SK-N-SH (cell line): ENCODE measurements around the gene THBS3. TPM values are rescaled to one million over a fixed set of nuclear protein-coding genes. Genes with fewer than 3 reads are reported as not detected.

Experiments
- CTCF ChIA-PET: fragments of 300-600, 350-600 bp; formaldehyde crosslinking; extraction: SDS; loops from one replicate; lab custom pipeline; 2021; lab: Yijun Ruan, JAX
- POLR2A ChIA-PET: fragments of 350-600 bp; sonication (Branson Sonifier 250); formaldehyde crosslinking; extraction: SDS; loops from one replicate; lab custom pipeline; 2020; ENCODE audit warnings: antibody characterized with exemption, inconsistent platforms; lab: Yijun Ruan, JAX
- DNase-seq: peaks from one replicate; pipeline ENCODE4 v3.0.0; 2012
- H2AFZ ChIP-seq: fragments of 200-600 bp; sonication (generic); 2 replicates; pipeline ENCODE4 v1.8.1; 2016; ENCODE audit warnings: antibody characterized with exemption, mild to moderate bottlenecking, low read depth
- H3F3A ChIP-seq: fragments of 200-600 bp; sonication (generic); replicated peaks from 2 replicates; pipeline ENCODE3; 2016; ENCODE audit warnings: antibody characterized with exemption, mild to moderate bottlenecking; ENCODE audit not compliant: insufficient read depth
- H3K27ac ChIP-seq, 2 experiments: fragments of 200-500 bp in 1 of 2; fragments of 200-600 bp in 1 of 2; sonication (Bioruptor generic) in 1 of 2; sonication (generic), shearing (Covaris generic) in 1 of 2; 2 replicates each; pipeline versions ENCODE4 v1.5.1 to v1.6.1; 2014 to 2016; ENCODE audit warnings: low read depth in 2 of 2, inconsistent platforms in 1 of 2, low read length in 1 of 2, mild to moderate bottlenecking in 1 of 2, mixed read lengths in 1 of 2
- H3K27me3 ChIP-seq: fragments of 200-600 bp; sonication (generic), shearing (Covaris generic); 2 replicates; pipeline ENCODE4 v1.6.1; 2016; ENCODE audit warnings: mixed run types; ENCODE audit not compliant: insufficient read depth
- H3K36me3 ChIP-seq, 2 experiments: fragments of 200-500 bp in 1 of 2; fragments of 200-600 bp in 1 of 2; sonication (Bioruptor generic) in 1 of 2; sonication (generic) in 1 of 2; replicated peaks in 1 of 2; 2 replicates each; pipeline versions ENCODE3 to v1.5.1; 2014 to 2016; ENCODE audit warnings: low read length in 1 of 2, mild to moderate bottlenecking in 1 of 2; ENCODE audit not compliant: insufficient read depth in 2 of 2, control insufficient read depth in 1 of 2
- H3K4me1 ChIP-seq, 2 experiments: fragments of 200-500 bp in 1 of 2; fragments of 200-600 bp in 1 of 2; sonication (Bioruptor generic) in 1 of 2; sonication (generic), shearing (Covaris generic) in 1 of 2; 2 replicates each; pipeline versions ENCODE4 v1.5.1 to v1.6.1; 2014 to 2016; ENCODE audit warnings: low read depth in 1 of 2, low read length in 1 of 2, mixed run types in 1 of 2; ENCODE audit not compliant: insufficient read depth in 2 of 2, control insufficient read depth in 1 of 2
- H3K4me2 ChIP-seq: fragments of 200-600 bp; sonication (generic), shearing (Covaris generic); 2 replicates; pipeline ENCODE4 v1.6.1; 2017; ENCODE audit warnings: mixed run types
- H3K4me3 ChIP-seq, 2 experiments: fragments of 200-500 bp in 1 of 2; fragments of 200-600 bp in 1 of 2; sonication (Bioruptor generic) in 1 of 2; sonication (generic), shearing (Covaris generic) in 1 of 2; 2 replicates each; pipeline versions ENCODE4 v1.5.1 to v1.8.1; 2014 to 2016; ENCODE audit warnings: low read depth in 2 of 2, inconsistent platforms in 1 of 2, low read length in 1 of 2, mild to moderate bottlenecking in 1 of 2, mixed read lengths in 1 of 2, moderate library complexity in 1 of 2
- H3K79me2 ChIP-seq: fragments of 200-600 bp; sonication (generic); 2 replicates; pipeline ENCODE4 v1.8.1; 2017; ENCODE audit warnings: mild to moderate bottlenecking; ENCODE audit not compliant: insufficient read depth
- H3K9ac ChIP-seq: fragments of 200-600 bp; sonication (generic); 2 replicates; pipeline ENCODE4 v1.6.1; 2017; ENCODE audit warnings: mixed run types
- H3K9me2 ChIP-seq: fragments of 200-600 bp; sonication (generic); 2 replicates; pipeline ENCODE4 v1.6.1; 2017; ENCODE audit warnings: mixed run types
- H3K9me3 ChIP-seq: fragments of 200-600 bp; sonication (generic); 2 replicates; pipeline ENCODE4 v1.6.1; 2017; ENCODE audit warnings: mixed run types, mild to moderate bottlenecking, moderate library complexity
- H4K20me1 ChIP-seq: fragments of 200-600 bp; sonication (generic); 2 replicates; pipeline ENCODE4 v1.6.1; 2017; ENCODE audit warnings: mild to moderate bottlenecking, mixed run types; ENCODE audit not compliant: insufficient read depth
- CTCF ChIP-seq: fragments of 200-600 bp; sonication (generic); IDR thresholded peaks from 2 replicates; pipeline ENCODE4 v1.6.1; 2017; ENCODE audit warnings: antibody characterized with exemption, mild to moderate bottlenecking, moderate library complexity
- IRF3 ChIP-seq: fragments of 150-350 bp; IDR thresholded peaks from 2 replicates; pipeline ENCODE4 v1.6.1; 2016; ENCODE audit warnings: mild to moderate bottlenecking, low read depth, low read length
- JUND ChIP-seq: IDR thresholded peaks from 2 replicates; pipeline ENCODE4 v1.4.0; 2012
- MAX ChIP-seq: IDR thresholded peaks from 2 replicates; pipeline ENCODE4 v1.4.0; 2012; ENCODE audit warnings: low read depth
- MEF2A ChIP-seq: IDR thresholded peaks from 2 replicates; pipeline ENCODE4 v1.4.0; 2012; ENCODE audit warnings: low read depth, borderline replicate concordance
- RAD21 ChIP-seq: IDR thresholded peaks from 2 replicates; pipeline ENCODE4 v1.6.1; 2012; ENCODE audit warnings: mild to moderate bottlenecking, low read length
- RCOR1 ChIP-seq: fragments of 150-350 bp; IDR thresholded peaks from 2 replicates; pipeline ENCODE4 v1.6.1; 2017; ENCODE audit warnings: antibody characterized with exemption, low read length
- REST ChIP-seq: IDR thresholded peaks from 2 replicates; pipeline ENCODE4 v1.6.1; 2012; ENCODE audit warnings: mild to moderate bottlenecking, low read depth, low read length, moderate library complexity
- SMC3 ChIP-seq: IDR thresholded peaks from 2 replicates; pipeline ENCODE4 v1.6.1; 2012; ENCODE audit warnings: low read depth, low read length, improper control_type of control experiment
- TAF1 ChIP-seq: IDR thresholded peaks from 2 replicates; pipeline ENCODE4 v1.6.1; 2012; ENCODE audit warnings: low read depth, mild to moderate bottlenecking, low read length, moderate library complexity, borderline replicate concordance
- TEAD4 ChIP-seq: IDR thresholded peaks from 2 replicates; pipeline ENCODE4 v1.4.0; 2012; ENCODE audit warnings: mild to moderate bottlenecking, borderline replicate concordance; ENCODE audit not compliant: insufficient read depth
- WGBS: methylation state at CpG from one replicate; pipeline ENCODE4 v1.1.6; 2017; ENCODE audit warnings: low lambda C conversion rate; 5-methylcytosine and 5-hydroxymethylcytosine counted together
- polyA plus RNA-seq, 3 experiments: library from polyadenylated mRNA; depleted of rRNA; stranded (reverse); fragments of >200 nt; gene quantifications; 2 replicates each; pipeline ENCODE4 v1.2.3, GENCODE V29; 2012

THBS3 gene
- polyA plus RNA-seq, 1 of the 3 experiments (the other 2 are of a cell fraction): 124 TPM

GRCh38 chr1:155167166-155168104 lies 40.3 kb downstream of the THBS3 start:
- Histone ChIP-seq H3K4me1 (peaks cover 0 to 12% of the 10 kb centered on the region in 2 experiments; a peak in 3 of 4 replicates), H3K4me2 (peak overlapping the region; percentile 75), H3K9me3 (no peaks in the 10 kb centered on the region), H3K9ac (no peak overlapping the region), H3K9me2 (no peaks in the 10 kb centered on the region), H3K27me3 (no peaks in the 10 kb centered on the region), H3K36me3 (peaks cover 16% of the 10 kb centered on the region in 2 experiments), H2AFZ (peak overlapping the region; percentile 73), H4K20me1 (no peaks in the 10 kb centered on the region), H3K27ac (peak overlapping the region in 1 of 2 experiments; percentile 2; a peak in 2 of 4 replicates), H3K79me2 (peaks cover 23% of the 10 kb centered on the region), H3K4me3 (peak overlapping the region; percentile 17 to 36; a peak in 2 of 4 replicates), H3F3A (peaks cover 30% of the 10 kb centered on the region)
- CTCF ChIA-PET: interaction anchor here (0.6 to 14.8 kb wide), 49 partner anchors 7 to 838 kb away, joined by 3 to 496 read pairs (median 5); partner anchors contain the start of genes ADAM15, DPM3, EFNA1 and PYGO2
- peak; percentile 89 for DNase-seq
- POLR2A ChIA-PET: interaction anchor here (0.7 to 1.7 kb wide), 4 partner anchors 32 to 197 kb away, joined by 3 to 6 read pairs (median 4); partner anchors contain the start of genes SHC1 and SLC50A1
- TF ChIP-seq MEF2A: no peak
- TF ChIP-seq TAF1: peak; percentile 24; the same call in 1 of the 2 replicates
- TF ChIP-seq REST: no peak
- no peak for TF ChIP-seq RCOR1
- TF ChIP-seq CTCF: peak; percentile 96
- no peak for TF ChIP-seq JUND
- peak; percentile 95 for TF ChIP-seq RAD21
- no peak for TF ChIP-seq TEAD4
- TF ChIP-seq IRF3: no peak
- peak; percentile 81 for TF ChIP-seq SMC3
- TF ChIP-seq MAX: no peak
- WGBS: 8% methylated on average over 24 of the region's 28 CpGs
